Ectodermal cell (in vitro differentiated cells): Measurements from ENCODE around the gene CDCA7.
"Not testable (repeated sequence)": the region's sequence is repeated elsewhere in the genome, so short reads cannot be mapped to it uniquely, and the experiment has no call there.

Experiments
- H3K27ac ChIP-seq: 2 replicates; pipeline ENCODE4 v1.7.0; 2013; ENCODE audit warnings: mild to moderate bottlenecking, low read depth, low read length; ENCODE audit not compliant: insufficient read depth, poor library complexity, severe bottlenecking
- H3K27me3 ChIP-seq: 2 replicates; pipeline ENCODE4 v1.7.0; 2013; ENCODE audit warnings: mild to moderate bottlenecking, low read length; ENCODE audit not compliant: insufficient read depth, control insufficient read depth, poor library complexity, severe bottlenecking
- H3K36me3 ChIP-seq: one replicate; pipeline ENCODE4 v1.7.0; 2013; ENCODE audit warnings: low read length; ENCODE audit not compliant: control insufficient read depth, insufficient read depth
- H3K4me1 ChIP-seq: one replicate; pipeline ENCODE4 v1.7.0; 2013; ENCODE audit warnings: low read length; ENCODE audit not compliant: control insufficient read depth, insufficient read depth
- H3K4me3 ChIP-seq: 2 replicates; pipeline ENCODE4 v1.7.0; 2013; ENCODE audit warnings: low read depth, low read length, control low read depth; ENCODE audit not compliant: insufficient read depth
- H3K9me3 ChIP-seq: 2 replicates; pipeline ENCODE4 v1.7.0; 2013; ENCODE audit warnings: mild to moderate bottlenecking, low read length, moderate library complexity; ENCODE audit not compliant: control insufficient read depth
- WGBS, 2 experiments: methylation state at CpG; one replicate each; pipeline ENCODE4 v1.1.7; 2013; ENCODE audit warnings: missing lambda C conversion rate in 2 of 2; 5-methylcytosine and 5-hydroxymethylcytosine counted together

The CDCA7 gene

DNA sequence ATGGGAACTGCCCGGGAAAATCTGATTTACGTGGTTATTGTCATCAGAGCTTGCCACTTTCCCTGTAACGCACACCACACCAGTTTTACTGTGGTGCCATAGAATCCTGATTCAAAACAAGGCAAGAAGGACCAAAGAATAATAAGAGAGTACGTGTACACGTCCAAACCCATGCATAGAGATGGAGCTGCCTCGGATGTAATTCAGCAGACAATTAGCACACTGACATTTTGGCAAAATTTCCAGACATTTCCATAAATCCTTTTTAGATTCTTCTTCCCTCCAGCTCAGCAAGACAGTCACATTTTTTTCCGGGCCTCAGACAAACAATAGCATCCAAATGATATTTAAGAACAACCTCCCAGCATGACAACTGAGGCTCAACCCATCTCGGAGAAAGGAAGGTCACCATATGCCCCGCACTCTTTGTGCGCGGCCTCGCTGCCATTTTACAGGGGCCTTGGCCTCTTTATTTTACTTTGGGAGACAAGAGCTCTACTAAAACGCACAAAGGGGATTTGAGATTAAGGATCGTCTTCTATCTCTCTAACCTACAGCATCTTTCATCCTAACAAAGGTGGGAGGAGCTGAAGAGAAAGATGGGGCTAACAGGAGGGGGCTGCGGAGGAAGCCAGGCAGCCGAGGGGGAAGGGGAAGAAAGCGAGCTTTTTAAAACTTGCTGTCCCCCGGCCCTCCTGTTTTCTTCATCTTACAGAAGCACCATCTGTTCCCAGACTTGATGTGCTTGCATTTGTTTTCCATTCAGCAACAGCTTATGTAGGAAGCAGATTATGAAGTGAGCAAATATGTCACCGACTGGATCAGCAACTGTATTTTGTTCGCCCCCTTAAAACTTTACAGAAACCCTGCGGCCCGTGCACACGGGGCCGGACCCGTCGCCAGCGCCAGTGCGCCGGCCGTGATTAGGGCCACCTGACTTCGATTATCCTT lies 61.0 kb downstream of the CDCA7 start:
- 65 to 76% methylated on average over 29 to 31 of the region's 31 CpGs for WGBS, 2 experiments
- peak overlapping the region; percentile 78 for H3K27ac ChIP-seq
- H3K4me1 ChIP-seq = no peaks in the 10 kb centered on the region
- no peaks in the 10 kb centered on the region for H3K36me3 ChIP-seq
- H3K27me3 ChIP-seq = no peaks in the 10 kb centered on the region
- H3K9me3 ChIP-seq = no peaks in the 10 kb centered on the region
- no peak overlapping the region for H3K4me3 ChIP-seq

DNA sequence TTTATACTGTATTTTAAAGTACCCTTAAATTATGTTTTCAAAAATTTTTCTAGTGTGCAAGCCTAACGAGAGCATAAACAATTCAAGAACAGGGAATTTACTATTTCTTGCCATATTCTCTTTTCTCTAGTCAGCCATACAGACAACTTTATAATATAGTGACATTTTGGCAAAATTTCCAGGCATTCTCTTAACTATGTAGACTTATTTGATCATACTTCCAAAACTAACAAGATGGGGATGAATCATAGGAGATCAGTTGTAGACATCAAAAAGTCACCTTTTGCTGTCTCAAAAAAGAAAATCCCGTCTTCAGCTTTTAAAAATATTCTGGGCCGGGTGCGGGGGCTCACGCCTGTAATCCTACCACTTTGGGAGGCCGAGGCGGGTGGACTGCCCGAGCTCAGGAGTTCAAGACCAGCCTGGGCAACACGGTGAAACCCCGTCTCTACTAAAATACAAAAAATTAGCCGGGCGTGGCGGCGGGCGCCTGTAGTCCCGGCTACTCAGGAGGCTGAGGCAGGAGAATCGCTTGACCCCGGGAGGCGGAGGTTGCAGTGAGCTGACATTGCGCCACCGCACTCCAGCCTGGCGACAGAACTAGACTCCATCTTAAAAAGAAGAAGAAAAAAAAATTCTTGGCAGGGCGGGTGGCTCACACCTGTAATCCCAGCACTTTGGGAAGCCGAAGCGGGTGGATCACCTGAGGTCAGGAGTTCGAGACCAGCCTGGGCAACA lies 61.9 kb downstream of the CDCA7 start:
- peak overlapping the region; percentile 78 for H3K27ac ChIP-seq
- H3K4me1 ChIP-seq, H3K9me3 ChIP-seq, H3K27me3 ChIP-seq, H3K4me3 ChIP-seq, H3K36me3 ChIP-seq: not testable (repeated sequence)
- 90 to 94% methylated on average over 26 of the region's 26 CpGs for WGBS, 2 experiments

DNA sequence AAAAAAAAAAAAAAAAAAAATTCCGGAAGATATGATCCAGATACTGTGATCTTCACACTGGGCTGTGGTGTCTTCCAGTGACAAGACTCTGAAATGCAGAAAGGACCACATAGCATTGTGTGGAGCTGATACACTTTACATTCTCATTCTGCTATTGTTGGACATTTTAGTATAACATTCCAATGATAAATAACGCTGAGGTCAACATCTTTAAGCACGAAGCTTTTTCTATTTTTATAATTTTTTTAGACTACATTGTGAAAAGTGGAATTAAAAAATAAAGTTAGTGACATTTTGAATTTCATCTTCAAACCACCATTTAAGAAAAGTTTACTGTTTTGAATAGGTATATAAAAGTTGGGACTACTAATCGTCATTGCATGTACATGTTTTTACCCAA lies 62.7 kb downstream of the CDCA7 start:
- 67 to 80% methylated on average over 1 to 2 of the region's 4 CpGs for WGBS, 2 experiments
- Histone ChIP-seq H3K4me3 (no peak overlapping the region), H3K4me1 (no peaks in the 10 kb centered on the region), H3K27me3 (no peaks in the 10 kb centered on the region), H3K9me3 (no peaks in the 10 kb centered on the region), H3K27ac (no peak overlapping the region), H3K36me3 (no peaks in the 10 kb centered on the region)

DNA sequence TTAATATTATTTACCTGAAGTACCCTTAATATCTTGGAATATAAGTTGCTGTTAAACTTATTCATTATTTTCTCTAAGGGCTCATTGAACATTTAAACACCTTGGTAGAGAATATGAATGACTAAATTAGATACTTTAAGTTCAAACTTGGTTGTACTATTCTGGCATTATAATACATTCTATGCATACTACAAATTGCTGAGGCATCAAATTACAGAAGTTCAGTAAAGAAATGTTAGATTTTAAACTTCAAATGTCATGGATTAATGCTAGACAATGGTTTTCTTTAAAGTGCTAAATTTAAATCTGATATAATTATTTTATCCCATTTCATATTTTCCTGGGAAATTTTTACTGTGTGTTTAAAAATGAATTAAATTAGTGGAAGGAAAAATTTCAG lies 63.1 kb downstream of the CDCA7 start:
- no peaks in the 10 kb centered on the region for H3K4me1 ChIP-seq
- no peaks in the 10 kb centered on the region for H3K27me3 ChIP-seq
- H3K4me3 ChIP-seq = no peak overlapping the region
- no peaks in the 10 kb centered on the region for H3K9me3 ChIP-seq
- H3K36me3 ChIP-seq = no peaks in the 10 kb centered on the region
- no peak overlapping the region for H3K27ac ChIP-seq
